WERI-Rb-1 (cell line): Measurements from ENCODE around the gene PSMD1.

Experiments used
- DNase-seq: peaks from one replicate; pipeline ENCODE4 v3.0.0-alpha.2; 2020
- H3K27ac ChIP-seq: fragments of 250-450 bp; sonication (Bioruptor Pico); 2 replicates; pipeline ENCODE4 v1.5.1; 2020; ENCODE audit warnings: mild to moderate bottlenecking, moderate library complexity
- H3K27me3 ChIP-seq: fragments of 250-450 bp; sonication (Bioruptor Pico); 2 replicates; pipeline ENCODE4 v1.5.1; 2021; ENCODE audit warnings: mild to moderate bottlenecking, low read depth, moderate library complexity; ENCODE audit not compliant: insufficient read depth, severe bottlenecking
- H3K36me3 ChIP-seq: fragments of 250-450 bp; sonication (Bioruptor Pico); 2 replicates; pipeline ENCODE4 v1.5.1; 2020; ENCODE audit warnings: mild to moderate bottlenecking, moderate library complexity
- H3K4me3 ChIP-seq: 2 replicates; pipeline ENCODE4 v1.5.1; 2011; ENCODE audit warnings: low read depth, mild to moderate bottlenecking, control low read depth, low read length
- H3K9me3 ChIP-seq: fragments of 250-450 bp; sonication (Bioruptor Pico); 2 replicates; pipeline ENCODE4 v1.5.1; 2021; ENCODE audit warnings: mild to moderate bottlenecking, moderate library complexity; ENCODE audit not compliant: severe bottlenecking
- TF ChIP-seq, protein P1 (sequence below): IDR thresholded peaks from 2 replicates; pipeline ENCODE4 v1.5.1; 2011; ENCODE audit warnings: low read depth, mild to moderate bottlenecking, control low read depth, inconsistent platforms, low read length

Gene PSMD1

DNA sequence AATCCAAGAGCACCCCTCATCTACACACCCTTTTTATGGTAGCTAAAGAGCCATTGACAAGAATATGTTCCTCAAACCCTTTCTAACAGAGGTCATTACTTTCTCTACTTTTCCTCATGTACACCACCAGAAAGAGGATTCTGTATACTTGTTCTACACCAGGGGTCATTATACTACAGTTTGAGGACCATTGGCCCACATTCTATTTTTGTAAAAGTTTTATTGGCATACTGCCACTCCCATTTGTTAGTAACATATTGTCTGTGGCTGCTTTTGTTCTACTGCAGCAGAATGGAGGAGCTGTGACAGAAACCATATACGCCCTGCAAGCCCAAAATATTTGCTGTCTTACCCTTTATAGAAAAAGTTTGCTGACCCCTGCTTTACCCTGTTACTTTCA is 53.9 kb downstream of the PSMD1 start:
- H3K27ac ChIP-seq = no peak overlapping the region
- TF ChIP-seq, protein P1, sequence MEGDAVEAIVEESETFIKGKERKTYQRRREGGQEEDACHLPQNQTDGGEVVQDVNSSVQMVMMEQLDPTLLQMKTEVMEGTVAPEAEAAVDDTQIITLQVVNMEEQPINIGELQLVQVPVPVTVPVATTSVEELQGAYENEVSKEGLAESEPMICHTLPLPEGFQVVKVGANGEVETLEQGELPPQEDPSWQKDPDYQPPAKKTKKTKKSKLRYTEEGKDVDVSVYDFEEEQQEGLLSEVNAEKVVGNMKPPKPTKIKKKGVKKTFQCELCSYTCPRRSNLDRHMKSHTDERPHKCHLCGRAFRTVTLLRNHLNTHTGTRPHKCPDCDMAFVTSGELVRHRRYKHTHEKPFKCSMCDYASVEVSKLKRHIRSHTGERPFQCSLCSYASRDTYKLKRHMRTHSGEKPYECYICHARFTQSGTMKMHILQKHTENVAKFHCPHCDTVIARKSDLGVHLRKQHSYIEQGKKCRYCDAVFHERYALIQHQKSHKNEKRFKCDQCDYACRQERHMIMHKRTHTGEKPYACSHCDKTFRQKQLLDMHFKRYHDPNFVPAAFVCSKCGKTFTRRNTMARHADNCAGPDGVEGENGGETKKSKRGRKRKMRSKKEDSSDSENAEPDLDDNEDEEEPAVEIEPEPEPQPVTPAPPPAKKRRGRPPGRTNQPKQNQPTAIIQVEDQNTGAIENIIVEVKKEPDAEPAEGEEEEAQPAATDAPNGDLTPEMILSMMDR = no peak
- no peak for DNase-seq
- H3K36me3 ChIP-seq = peaks cover 20% of the 10 kb centered on the region
- H3K27me3 ChIP-seq = no peaks in the 10 kb centered on the region
- no peaks in the 10 kb centered on the region for H3K9me3 ChIP-seq
- H3K4me3 ChIP-seq = no peak overlapping the region

DNA sequence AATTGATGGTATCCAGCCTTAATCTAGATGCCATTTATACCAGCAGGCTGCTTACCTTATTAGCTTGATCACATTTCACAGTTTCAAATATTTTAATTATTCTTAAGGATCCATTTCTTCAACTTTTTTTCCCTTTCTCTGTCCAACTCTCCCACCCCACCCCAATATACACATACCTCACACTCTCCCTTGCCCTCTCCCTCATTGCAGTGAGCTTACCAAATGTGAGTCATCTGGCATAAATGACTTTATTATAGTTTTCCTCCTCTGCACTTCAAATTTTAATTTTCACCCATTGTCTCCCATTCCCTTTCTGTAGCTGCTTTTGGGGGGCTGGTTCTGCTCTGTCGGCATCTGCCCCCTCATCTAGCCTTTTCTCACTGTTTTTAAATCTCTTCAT is 55.3 kb downstream of the PSMD1 start:
- no peak overlapping the region for H3K27ac ChIP-seq
- TF ChIP-seq, protein P1 = no peak
- H3K4me3 ChIP-seq = no peak overlapping the region
- no peaks in the 10 kb centered on the region for H3K9me3 ChIP-seq
- DNase-seq = no peak
- H3K36me3 ChIP-seq = peaks cover 18% of the 10 kb centered on the region; the same call in 1 of the 2 replicates
- H3K27me3 ChIP-seq = no peaks in the 10 kb centered on the region

DNA sequence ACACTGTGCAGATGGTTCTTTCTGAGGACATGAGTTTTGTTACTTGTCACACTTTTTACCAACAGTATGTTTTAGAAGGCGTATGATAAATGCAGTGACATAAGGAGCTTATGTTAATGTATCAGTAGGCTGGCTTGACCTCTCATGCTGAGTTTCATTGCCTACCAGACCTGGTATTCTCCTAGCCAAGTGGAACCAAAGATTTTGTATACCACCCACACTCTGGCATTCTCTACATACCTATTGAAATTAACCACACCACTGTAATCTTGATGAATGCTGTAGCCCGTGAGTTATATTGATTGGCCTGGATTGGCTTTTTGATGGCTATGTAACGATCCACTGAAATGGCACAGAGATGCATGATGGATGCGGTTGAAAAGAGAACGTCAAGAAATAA is 56.8 kb downstream of the PSMD1 start:
- H3K27me3 ChIP-seq = no peaks in the 10 kb centered on the region
- TF ChIP-seq, protein P1 = no peak
- H3K4me3 ChIP-seq = no peak overlapping the region
- no peak overlapping the region for H3K27ac ChIP-seq
- no peak for DNase-seq
- H3K9me3 ChIP-seq = no peaks in the 10 kb centered on the region
- peaks cover 18% of the 10 kb centered on the region; the same call in 1 of the 2 replicates for H3K36me3 ChIP-seq

DNA sequence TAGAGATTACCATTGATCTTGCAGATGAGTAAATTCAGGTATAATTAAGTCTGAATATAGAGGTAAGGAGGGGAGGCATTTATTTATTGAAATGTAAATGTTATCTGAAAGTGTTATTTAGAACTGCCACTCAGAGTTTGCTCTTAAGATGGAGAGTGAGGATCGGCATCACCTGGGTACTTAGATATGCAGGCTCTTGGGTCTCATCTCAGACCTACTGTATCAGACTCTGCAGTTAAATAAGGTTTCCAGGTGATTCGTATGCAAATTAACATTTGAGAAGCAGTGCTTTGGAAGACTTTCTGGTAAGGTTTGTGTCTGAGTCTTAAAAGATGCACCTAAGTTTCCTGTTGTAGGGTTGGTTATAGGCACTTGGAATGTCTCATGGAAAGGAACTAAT is 59.0 kb downstream of the PSMD1 start:
- no peaks in the 10 kb centered on the region for H3K27me3 ChIP-seq
- no peaks in the 10 kb centered on the region for H3K9me3 ChIP-seq
- no peak overlapping the region for H3K27ac ChIP-seq
- H3K36me3 ChIP-seq = no peaks in the 10 kb centered on the region; the same call in 1 of the 2 replicates
- no peak for DNase-seq
- TF ChIP-seq, protein P1 = no peak
- H3K4me3 ChIP-seq = no peak overlapping the region

DNA sequence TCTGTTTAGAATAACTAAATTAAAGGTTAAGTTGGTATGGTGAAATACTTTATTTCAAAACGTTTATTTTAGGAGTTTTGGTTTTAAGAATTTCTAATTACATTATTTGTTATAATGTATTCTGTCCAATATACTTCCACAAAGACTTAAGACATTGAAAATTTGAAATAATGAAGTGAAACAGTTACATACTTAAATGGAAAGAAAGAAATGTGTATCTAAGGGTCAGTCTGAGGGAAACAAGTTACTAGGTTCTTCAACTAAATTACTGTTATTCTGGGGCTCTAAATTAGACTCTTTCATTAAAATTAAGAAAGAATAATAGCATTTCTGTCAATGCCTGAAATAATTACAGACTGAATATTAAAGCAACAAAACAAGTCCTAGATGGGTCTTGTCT is 60.5 kb downstream of the PSMD1 start:
- Histone ChIP-seq H3K27me3 (no peaks in the 10 kb centered on the region), H3K27ac (no peak overlapping the region), H3K4me3 (no peak overlapping the region), H3K36me3 (no peaks in the 10 kb centered on the region; the same call in 1 of the 2 replicates), H3K9me3 (no peaks in the 10 kb centered on the region)
- no peak for DNase-seq
- TF ChIP-seq, protein P1 = no peak

DNA sequence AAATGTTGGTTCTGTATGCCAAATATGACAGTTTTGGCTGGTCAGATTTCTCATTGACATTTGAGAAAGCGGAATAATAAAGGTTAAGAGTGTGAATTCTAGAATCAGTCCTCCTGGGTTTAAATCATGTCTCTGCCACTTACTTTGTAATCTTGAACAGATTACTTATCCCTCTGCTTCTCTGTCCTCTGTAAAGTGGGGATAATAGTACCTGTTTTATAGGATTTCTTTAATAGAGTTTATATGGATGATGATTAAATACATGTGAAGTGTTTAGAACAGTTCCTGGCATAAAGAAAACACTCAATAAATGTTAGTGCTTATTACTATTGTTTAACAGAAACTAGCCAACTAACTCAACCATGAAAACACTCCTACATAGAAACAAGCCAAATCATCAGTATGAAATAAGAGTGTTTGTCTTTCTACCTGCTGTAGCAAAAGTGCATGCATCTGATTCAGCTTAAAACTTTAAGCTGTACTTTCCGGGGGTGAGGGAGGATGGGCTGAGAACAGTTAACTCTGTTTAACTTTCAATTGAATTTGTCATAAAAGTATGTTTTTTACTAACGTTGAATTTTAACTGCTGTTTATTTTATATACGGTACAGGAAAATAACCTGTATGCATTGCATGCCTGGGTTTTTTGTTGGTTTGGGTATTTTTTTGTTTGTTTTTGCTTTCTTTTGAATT is 61.4 kb downstream of the PSMD1 start:
- TF ChIP-seq, protein P1 = no peak
- no peak for DNase-seq
- H3K4me3 ChIP-seq = no peak overlapping the region
- no peaks in the 10 kb centered on the region for H3K9me3 ChIP-seq
- H3K27me3 ChIP-seq = no peaks in the 10 kb centered on the region
- no peaks in the 10 kb centered on the region; the same call in 1 of the 2 replicates for H3K36me3 ChIP-seq
- no peak overlapping the region for H3K27ac ChIP-seq
